Colonic mucosa (tissue), 4 donors: ENCODE data around the gene SPSB1. TPM values are rescaled to one million over a fixed set of nuclear protein-coding genes. Genes with fewer than 3 reads are reported as not detected.

Source experiments
- DNase-seq: peaks from one replicate; pipeline ENCODE4 v3.0.0-alpha.2; 2020
- H3K27ac ChIP-seq: fragments of 200-600 bp; one replicate; pipeline ENCODE4 v1.8.0; 2021
- H3K27me3 ChIP-seq: fragments of 200-600 bp; one replicate; pipeline ENCODE4 v1.8.0; 2021
- H3K36me3 ChIP-seq: fragments of 200-600 bp; one replicate; pipeline ENCODE4 v1.8.0; 2021
- H3K4me1 ChIP-seq: fragments of 200-600 bp; one replicate; pipeline ENCODE4 v1.8.0; 2021; ENCODE audit warnings: mild to moderate bottlenecking
- H3K4me3 ChIP-seq: fragments of 200-600 bp; one replicate; pipeline ENCODE4 v1.8.0; 2021
- H3K9ac ChIP-seq, 2 donors: one replicate each; pipeline ENCODE4 v1.7.0; 2013; ENCODE audit warnings: control low read depth in 2 of 2, low read depth in 2 of 2, low read length in 2 of 2
- H3K9me3 ChIP-seq: fragments of 200-600 bp; one replicate; pipeline ENCODE4 v1.8.0; 2021
- intact Hi-C: fragments of 100-400 bp; cut with DNase I; formaldehyde crosslinking; loops from one replicate; pipeline ENCODE4 v1.14.1; 2022
- total RNA-seq, 2 donors: library from RNA; stranded (reverse); fragmentation: NEBNext Ultra II Directional in 1 of 2; extraction: Animal tissue kit (Norgen Biotek cat#: 25700) in 1 of 2; gene quantifications; one replicate each; pipeline ENCODE4 v1.2.1, GENCODE V29; 2021
- TF ChIP-seq, protein P1 (sequence below): fragments of 200-600 bp; IDR thresholded peaks from one replicate; pipeline ENCODE4 v1.8.0; 2022; ENCODE audit warnings: antibody characterized with exemption, mild to moderate bottlenecking
- donor health status: healthy.
- donor health status: DM: no; HTN: no; CAD: no.
- donor health status: DM: no; HTN: no; CAD: no.

SPSB1 gene
- total RNA-seq, 2 donors from 2014 or later, result 14.9 to 28.7 TPM

DNA sequence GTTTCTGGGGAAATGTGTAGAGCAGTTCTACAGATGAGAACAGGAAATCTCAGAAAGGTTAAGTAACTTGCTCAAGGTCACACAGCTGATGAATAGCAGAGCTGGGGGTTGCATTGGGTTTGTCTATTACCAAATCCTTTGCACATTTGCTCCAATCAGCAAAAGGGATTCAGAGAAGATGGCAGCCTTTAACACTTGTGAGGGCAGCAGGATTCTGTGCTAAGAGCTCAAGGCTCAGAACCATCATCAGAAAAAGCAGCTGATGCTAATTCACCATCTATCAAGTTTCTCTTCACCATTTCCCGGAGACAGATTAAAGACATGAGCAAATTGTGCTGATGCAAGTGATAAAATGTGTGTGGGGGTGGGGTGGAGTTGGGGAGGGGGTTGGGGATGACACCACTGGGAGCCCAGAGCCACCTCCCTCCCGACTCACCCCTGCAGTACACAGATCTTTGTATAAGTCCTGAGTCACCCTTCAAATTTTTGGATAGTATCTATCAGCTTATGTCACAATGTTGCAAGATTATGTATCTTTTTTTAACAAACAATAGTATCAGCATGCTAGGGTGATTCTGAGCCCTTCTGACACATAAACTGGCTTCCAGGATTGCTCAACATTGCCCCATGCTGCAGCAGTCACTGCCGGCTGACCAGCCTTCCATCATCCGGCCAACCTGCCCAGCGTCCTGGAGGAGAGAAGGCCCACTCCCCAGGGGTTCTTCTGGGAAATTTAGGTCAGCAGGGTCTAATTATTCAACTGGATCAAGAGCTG is 2.8 kb upstream of the SPSB1 start:
- no peak for DNase-seq
- intact Hi-C loops, result loop anchor here (2.0 kb wide), 2 partner anchors 165 to 201 kb away; no protein-coding TSS in a partner anchor

DNA sequence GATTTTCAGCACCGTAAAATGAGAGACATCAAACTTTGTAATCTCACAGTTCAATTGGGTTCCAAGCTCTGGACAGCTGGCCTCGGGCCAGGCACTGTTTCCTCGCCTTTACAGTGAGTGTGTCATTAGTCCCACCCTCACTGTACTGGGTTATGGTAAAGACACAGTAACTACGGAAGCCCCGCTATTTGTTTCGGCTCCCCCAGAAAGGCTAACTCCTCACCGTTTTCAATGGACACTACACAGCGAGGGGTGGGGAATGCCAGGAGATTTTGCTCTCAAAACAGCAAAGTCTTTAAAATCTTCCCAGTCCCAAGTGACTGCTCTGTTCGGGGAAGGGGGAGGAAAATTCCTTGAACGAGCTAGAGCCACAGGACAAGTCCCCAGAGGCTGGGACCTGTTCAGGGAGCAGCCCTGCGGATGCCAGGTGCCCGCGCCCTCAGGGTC is 757 bp upstream of the SPSB1 start:
- peak overlapping the region; percentile 88 for H3K27ac ChIP-seq
- peak overlapping the region; percentile 81 for H3K4me3 ChIP-seq
- H3K4me1 ChIP-seq, result no peaks in the 10 kb centered on the region
- intact Hi-C loops, result no loop called here
- DNase-seq, result peak; percentile 83
- H3K27me3 ChIP-seq, result no peaks in the 10 kb centered on the region
- H3K9ac ChIP-seq, result peak overlapping the region; percentile 74 to 83
- H3K36me3 ChIP-seq, result no peaks in the 10 kb centered on the region
- TF ChIP-seq, protein P1, sequence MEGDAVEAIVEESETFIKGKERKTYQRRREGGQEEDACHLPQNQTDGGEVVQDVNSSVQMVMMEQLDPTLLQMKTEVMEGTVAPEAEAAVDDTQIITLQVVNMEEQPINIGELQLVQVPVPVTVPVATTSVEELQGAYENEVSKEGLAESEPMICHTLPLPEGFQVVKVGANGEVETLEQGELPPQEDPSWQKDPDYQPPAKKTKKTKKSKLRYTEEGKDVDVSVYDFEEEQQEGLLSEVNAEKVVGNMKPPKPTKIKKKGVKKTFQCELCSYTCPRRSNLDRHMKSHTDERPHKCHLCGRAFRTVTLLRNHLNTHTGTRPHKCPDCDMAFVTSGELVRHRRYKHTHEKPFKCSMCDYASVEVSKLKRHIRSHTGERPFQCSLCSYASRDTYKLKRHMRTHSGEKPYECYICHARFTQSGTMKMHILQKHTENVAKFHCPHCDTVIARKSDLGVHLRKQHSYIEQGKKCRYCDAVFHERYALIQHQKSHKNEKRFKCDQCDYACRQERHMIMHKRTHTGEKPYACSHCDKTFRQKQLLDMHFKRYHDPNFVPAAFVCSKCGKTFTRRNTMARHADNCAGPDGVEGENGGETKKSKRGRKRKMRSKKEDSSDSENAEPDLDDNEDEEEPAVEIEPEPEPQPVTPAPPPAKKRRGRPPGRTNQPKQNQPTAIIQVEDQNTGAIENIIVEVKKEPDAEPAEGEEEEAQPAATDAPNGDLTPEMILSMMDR, result no peak
- H3K9me3 ChIP-seq, result no peaks in the 10 kb centered on the region

More for the DNA sequence above, 2.8 kb upstream of the SPSB1 start:
- H3K27ac ChIP-seq, result peak overlapping the region; percentile 15
- H3K4me1 ChIP-seq, result no peaks in the 10 kb centered on the region
- no peaks in the 10 kb centered on the region for H3K9me3 ChIP-seq
- no peak overlapping the region for H3K9ac ChIP-seq
- TF ChIP-seq, protein P1, result no peak
- H3K36me3 ChIP-seq, result no peaks in the 10 kb centered on the region
- no peaks in the 10 kb centered on the region for H3K27me3 ChIP-seq
- no peak overlapping the region for H3K4me3 ChIP-seq

DNA sequence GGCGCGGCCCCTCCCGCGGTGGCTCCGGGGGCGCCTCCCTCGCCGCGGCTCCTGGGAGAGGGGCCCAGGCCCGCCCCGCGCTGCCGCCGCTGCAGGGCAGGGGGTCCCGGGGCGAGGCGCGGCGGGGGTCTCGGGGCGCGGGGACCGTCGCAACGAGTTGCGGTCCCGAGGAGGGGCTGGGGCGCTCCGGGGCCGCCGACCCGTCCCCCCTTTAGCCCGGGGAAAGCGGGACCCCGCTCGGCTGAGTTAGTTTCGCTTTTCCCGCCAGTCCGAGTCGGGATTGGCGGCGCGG is 493 bp downstream of the SPSB1 start:
- intact Hi-C loops, result no loop called here
- Histone ChIP-seq H3K27me3 (no peaks in the 10 kb centered on the region), H3K27ac (peak overlapping the region; percentile 88), H3K4me1 (no peaks in the 10 kb centered on the region), H3K9ac (peak overlapping the region; percentile 62 to 95), H3K36me3 (no peaks in the 10 kb centered on the region), H3K4me3 (peak overlapping the region; percentile 81), H3K9me3 (no peaks in the 10 kb centered on the region)
- DNase-seq, result no peak
- TF ChIP-seq, protein P1, result no peak

DNA sequence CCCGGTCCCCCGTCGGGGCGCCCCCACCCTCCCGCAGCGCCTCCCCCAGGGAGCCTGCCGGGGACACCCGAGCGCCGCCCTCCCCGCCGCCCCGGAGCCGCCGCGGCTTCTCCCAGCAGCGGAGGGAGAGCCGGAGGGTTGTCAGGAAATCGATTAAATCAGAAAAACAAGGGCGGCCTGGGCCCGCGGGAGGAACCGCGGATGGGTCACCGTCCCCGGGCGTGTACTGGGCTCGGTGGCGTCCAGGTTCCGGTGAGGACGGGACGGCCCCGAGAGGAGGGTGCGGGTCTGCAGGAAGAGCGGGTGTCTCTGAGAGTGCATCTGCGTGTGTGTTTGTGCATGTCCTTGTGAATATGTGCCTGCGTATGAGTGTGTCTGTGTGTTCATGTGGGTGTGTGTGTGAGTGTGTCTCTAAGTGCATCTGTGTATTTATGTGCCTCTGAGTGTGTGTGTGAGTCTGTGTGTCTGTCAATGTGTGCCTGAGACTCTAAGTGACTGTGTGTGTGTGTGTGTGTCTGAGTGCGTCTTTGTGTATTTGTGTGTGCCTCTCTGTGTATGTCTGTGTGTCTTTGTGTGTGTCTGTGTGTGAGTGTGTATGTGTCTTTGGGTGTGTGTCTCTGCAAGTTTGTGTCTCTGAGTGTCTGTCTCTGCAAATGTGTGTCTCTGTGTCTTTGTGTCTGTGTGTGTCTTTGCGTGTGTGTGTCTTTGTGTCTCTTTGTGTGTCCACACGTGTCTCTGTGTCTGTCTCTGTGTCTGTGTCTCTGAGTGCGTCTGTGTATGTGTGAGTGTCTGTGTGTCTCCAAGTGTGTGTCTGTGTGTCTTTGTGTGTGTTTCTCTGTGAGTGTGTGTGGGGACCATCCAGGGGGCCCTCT is 1.1 kb downstream of the SPSB1 start:
- intact Hi-C loops, result no loop called here
- H3K4me3 ChIP-seq, result peak overlapping the region; percentile 81
- peak; percentile 49 for DNase-seq

DNA sequence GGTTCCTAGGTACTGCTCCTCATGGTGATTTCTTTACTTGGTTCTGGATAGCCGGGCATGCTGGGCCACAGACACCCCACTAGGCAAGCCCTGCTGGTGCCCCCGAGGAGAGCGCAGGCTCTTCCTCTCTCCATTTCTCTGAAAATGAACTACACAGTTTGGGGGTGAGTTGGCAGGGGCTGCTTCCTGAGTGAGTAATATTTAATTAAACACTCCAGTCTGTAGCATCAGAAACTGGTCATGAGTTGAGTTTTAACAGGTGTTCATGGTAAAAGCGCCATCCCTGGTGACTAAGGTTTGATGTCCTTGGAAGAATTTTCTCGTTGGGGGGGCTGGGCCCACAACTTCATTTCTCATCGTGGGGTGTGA is 1.7 kb downstream of the SPSB1 start:
- Histone ChIP-seq H3K9me3 (no peaks in the 10 kb centered on the region), H3K4me1 (no peaks in the 10 kb centered on the region), H3K4me3 (peak overlapping the region; percentile 81), H3K27me3 (no peaks in the 10 kb centered on the region), H3K27ac (peak overlapping the region; percentile 61), H3K36me3 (no peaks in the 10 kb centered on the region), H3K9ac (peak overlapping the region; percentile 62 to 95)
- intact Hi-C loops, result no loop called here
- TF ChIP-seq, protein P1, result no peak
- DNase-seq, result no peak

More for the DNA sequence above, 1.1 kb downstream of the SPSB1 start:
- Histone ChIP-seq H3K9ac (peak overlapping the region; percentile 62 to 95), H3K4me1 (no peaks in the 10 kb centered on the region), H3K9me3 (no peaks in the 10 kb centered on the region), H3K27me3 (no peaks in the 10 kb centered on the region), H3K27ac (peak overlapping the region; percentile 88), H3K36me3 (no peaks in the 10 kb centered on the region)
- TF ChIP-seq, protein P1, result no peak
